IMR-90 (cell line): ENCODE results near the gene SYNE2. TPM values are rescaled to one million over a fixed set of nuclear protein-coding genes. Genes with fewer than 3 reads are reported as not detected.

Experiments used
- ATAC-seq: fragments of 200-7000 bp; cut with Tn5 transposase; 2 replicates; pipeline ENCODE4 v1.9.1; 2020; ENCODE audit warnings: low read depth, mild to moderate bottlenecking, moderate library complexity
- BruUV-seq: library from RNA; stranded (reverse); fragments of 400-500 nt; replicated peaks from 2 replicates; lab custom pipeline; 2021; lab: Mats Ljungman, UMichigan
- CTCF ChIA-PET: fragments of 300-600 bp; formaldehyde crosslinking; extraction: SDS; loops from one replicate; lab custom pipeline; 2021; ENCODE audit warnings: antibody characterized with exemption; lab: Yijun Ruan, JAX
- POLR2A ChIA-PET: fragments of 300-600 bp; sonication (Branson Sonifier 250); formaldehyde crosslinking; loops from one replicate; lab custom pipeline; 2022; ENCODE audit warnings: antibody characterized with exemption; ENCODE audit not compliant: unreplicated experiment; lab: Charles Lee
- DNase-seq: peaks from one replicate; pipeline ENCODE4 v3.0.0; 2013
- H2AFZ ChIP-seq: replicated peaks from 2 replicates; pipeline ENCODE3; 2013; ENCODE audit warnings: low read length, mild to moderate bottlenecking; ENCODE audit not compliant: poor library complexity
- H2AK5ac ChIP-seq: 2 replicates; pipeline ENCODE4 v1.6.1; 2013; ENCODE audit warnings: low read depth, low read length, inconsistent platforms
- H2AK9ac ChIP-seq: replicated peaks from 2 replicates; pipeline ENCODE3; 2013; ENCODE audit warnings: mild to moderate bottlenecking, low read depth, low read length, moderate library complexity; ENCODE audit not compliant: poor library complexity
- H2BK120ac ChIP-seq: 2 replicates; pipeline ENCODE4 v1.6.1; 2013; ENCODE audit warnings: low read depth, low read length, inconsistent platforms
- H2BK15ac ChIP-seq: 3 replicates; pipeline ENCODE4 v1.6.1; 2013; ENCODE audit warnings: low read depth, low read length, inconsistent platforms
- H2BK20ac ChIP-seq: 2 replicates; pipeline ENCODE4 v1.6.1; 2013; ENCODE audit warnings: low read depth, mild to moderate bottlenecking, inconsistent platforms, low read length, moderate library complexity
- H2BK5ac ChIP-seq: 2 replicates; pipeline ENCODE4 v1.6.1; 2013; ENCODE audit warnings: mild to moderate bottlenecking, low read depth, low read length, inconsistent platforms; ENCODE audit not compliant: poor library complexity, severe bottlenecking
- H3K14ac ChIP-seq: replicated peaks from 2 replicates; pipeline ENCODE4 v1.6.1; 2013; ENCODE audit warnings: low read depth, low read length, inconsistent platforms
- H3K18ac ChIP-seq: 2 replicates; pipeline ENCODE4 v1.6.1; 2013; ENCODE audit warnings: low read depth, low read length, control low read depth
- H3K23ac ChIP-seq: 2 replicates; pipeline ENCODE4 v1.6.1; 2013; ENCODE audit warnings: low read depth, low read length, inconsistent platforms
- H3K27ac ChIP-seq: 2 replicates; pipeline ENCODE4 v1.5.1; 2013; ENCODE audit warnings: mild to moderate bottlenecking, control low read depth, low read length; ENCODE audit not compliant: insufficient read depth
- H3K27me3 ChIP-seq: 2 replicates; pipeline ENCODE4 v1.6.1; 2013; ENCODE audit warnings: low read length; ENCODE audit not compliant: control insufficient read depth, insufficient read depth
- H3K36me3 ChIP-seq: 2 replicates; pipeline ENCODE4 v1.6.1; 2013; ENCODE audit warnings: low read length, mixed read lengths; ENCODE audit not compliant: control insufficient read depth, insufficient read depth
- H3K4ac ChIP-seq: 2 replicates; pipeline ENCODE4 v1.6.1; 2013; ENCODE audit warnings: low read depth, low read length, inconsistent platforms
- H3K4me1 ChIP-seq: 2 replicates; pipeline ENCODE4 v1.6.1; 2013; ENCODE audit warnings: low read length, mixed read lengths; ENCODE audit not compliant: control insufficient read depth, insufficient read depth
- H3K4me2 ChIP-seq: 2 replicates; pipeline ENCODE4 v1.6.1; 2013; ENCODE audit warnings: low read depth, mild to moderate bottlenecking, control low read depth, low read length, moderate library complexity
- H3K4me3 ChIP-seq: 2 replicates; pipeline ENCODE4 v1.5.1; 2013; ENCODE audit warnings: low read depth, mild to moderate bottlenecking, control low read depth, low read length, moderate library complexity; ENCODE audit not compliant: insufficient read depth
- H3K56ac ChIP-seq: 2 replicates; pipeline ENCODE4 v1.6.1; 2013; ENCODE audit warnings: low read length, inconsistent platforms; ENCODE audit not compliant: insufficient read depth; ENCODE audit errors: extremely low read depth
- H3K79me1 ChIP-seq, 2 experiments: 2 replicates each; pipeline ENCODE4 v1.6.1; 2013; ENCODE audit warnings: low read length in 2 of 2, inconsistent platforms in 1 of 2, low read depth in 1 of 2
- H3K9ac ChIP-seq: 2 replicates; pipeline ENCODE4 v1.6.1; 2013; ENCODE audit warnings: low read depth, low read length, control low read depth
- H3K9me1 ChIP-seq: 2 replicates; pipeline ENCODE4 v1.6.1; 2013; ENCODE audit warnings: low read length, inconsistent platforms; ENCODE audit not compliant: insufficient read depth
- H3K9me3 ChIP-seq: 2 replicates; pipeline ENCODE4 v1.6.1; 2013; ENCODE audit warnings: low read length; ENCODE audit not compliant: control insufficient read depth, insufficient read depth
- H4K20me1 ChIP-seq: 2 replicates; pipeline ENCODE4 v1.6.1; 2013; ENCODE audit warnings: low read length, inconsistent platforms; ENCODE audit not compliant: insufficient read depth
- H4K5ac ChIP-seq: 2 replicates; pipeline ENCODE4 v1.6.1; 2013; ENCODE audit warnings: mild to moderate bottlenecking, low read depth, low read length, control low read depth
- H4K8ac ChIP-seq, 2 experiments: 2 replicates each; pipeline ENCODE4 v1.6.1; 2013; ENCODE audit warnings: low read depth in 2 of 2, low read length in 2 of 2, control low read depth in 1 of 2, inconsistent platforms in 1 of 2
- H4K91ac ChIP-seq: 2 replicates; pipeline ENCODE4 v1.6.1; 2013; ENCODE audit warnings: low read depth, low read length, inconsistent platforms; ENCODE audit not compliant: insufficient read depth
- FOS ChIP-seq: fragments of 150-350 bp; IDR thresholded peaks from 2 replicates; pipeline ENCODE4 v1.6.1; 2016; ENCODE audit warnings: low read depth, low read length
- MAFK ChIP-seq: IDR thresholded peaks from 2 replicates; pipeline ENCODE4 v1.6.1; 2012; ENCODE audit warnings: low read depth, low read length, improper control_type of control experiment
- MAZ ChIP-seq: IDR thresholded peaks from 2 replicates; pipeline ENCODE4 v1.6.1; 2012; ENCODE audit warnings: low read depth, mild to moderate bottlenecking, low read length, improper control_type of control experiment, moderate library complexity, borderline replicate concordance
- POLR2A ChIP-seq: IDR thresholded peaks from 2 replicates; pipeline ENCODE4 v1.6.1; 2012; ENCODE audit warnings: mild to moderate bottlenecking, low read depth, low read length
- RCOR1 ChIP-seq: IDR thresholded peaks from 2 replicates; pipeline ENCODE4 v1.6.1; 2012; ENCODE audit warnings: mild to moderate bottlenecking, low read length, improper control_type of control experiment; ENCODE audit not compliant: insufficient replicate concordance
- WGBS, 2 experiments: methylation state at CpG; one replicate each; pipeline versions ENCODE4 v1.1.5 to v1.1.7; 2013; ENCODE audit warnings: missing lambda C conversion rate in 2 of 2; ENCODE audit not compliant: insufficient read length in 1 of 2; ENCODE audit errors: extremely low coverage in 2 of 2; 5-methylcytosine and 5-hydroxymethylcytosine counted together
- dilution Hi-C: fragments of 300-500 bp; cut with HindIII; formaldehyde crosslinking; loops from one replicate; pipeline ENCODE4 v1.14.3; 2018; ENCODE audit warnings: low sequenced_read_pairs; ENCODE audit not compliant: unreplicated experiment
- in situ Hi-C: fragments of 300-500 bp; cut with MboI; formaldehyde crosslinking; loops from 3 replicates; pipeline ENCODE4 v1.14.3; 2019; ENCODE audit warnings: low sequenced_read_pairs, inconsistent platforms, mixed read lengths
- intact Hi-C: fragments of 100-400 bp; cut with micrococcal nuclease; formaldehyde crosslinking; loops from 2 replicates; pipeline ENCODE4 v1.10.0; 2022
- polyA plus RNA-seq, 3 experiments: library from polyadenylated mRNA; depleted of rRNA; stranded (reverse); fragments of >200 nt; gene quantifications; 2 replicates each; pipeline ENCODE4 v1.2.3, GENCODE V29; 2012; ENCODE audit warnings: low replicate concordance in 1 of 3
- total RNA-seq: library from RNA; depleted of rRNA; stranded (reverse); fragments of >200 nt; gene quantifications from 2 replicates; pipeline ENCODE4 v1.2.3, GENCODE V29; 2012
- TF ChIP-seq, protein P1 (sequence below): fragments of 150-350 bp; IDR thresholded peaks from 2 replicates; pipeline ENCODE4 v1.6.1; 2016; ENCODE audit warnings: low read depth, mild to moderate bottlenecking, low read length, moderate library complexity, borderline replicate concordance
- TF ChIP-seq, protein P2 (sequence below): fragments of 150-350 bp; IDR thresholded peaks from 2 replicates; pipeline ENCODE4 v1.6.1; 2017; ENCODE audit warnings: mild to moderate bottlenecking, antibody characterized with exemption, low read length, low read depth
- TF ChIP-seq, protein P3 (sequence below): conservative IDR thresholded peaks from 2 replicates; pipeline ENCODE4 v1.5.1; 2012; ENCODE audit warnings: mild to moderate bottlenecking, low read depth, low read length, improper control_type of control experiment

The SYNE2 gene
- total and polyA plus RNA-seq, 2 of the 4 experiments (the other 2 are of a cell fraction): 5.2 to 28.9 TPM

DNA sequence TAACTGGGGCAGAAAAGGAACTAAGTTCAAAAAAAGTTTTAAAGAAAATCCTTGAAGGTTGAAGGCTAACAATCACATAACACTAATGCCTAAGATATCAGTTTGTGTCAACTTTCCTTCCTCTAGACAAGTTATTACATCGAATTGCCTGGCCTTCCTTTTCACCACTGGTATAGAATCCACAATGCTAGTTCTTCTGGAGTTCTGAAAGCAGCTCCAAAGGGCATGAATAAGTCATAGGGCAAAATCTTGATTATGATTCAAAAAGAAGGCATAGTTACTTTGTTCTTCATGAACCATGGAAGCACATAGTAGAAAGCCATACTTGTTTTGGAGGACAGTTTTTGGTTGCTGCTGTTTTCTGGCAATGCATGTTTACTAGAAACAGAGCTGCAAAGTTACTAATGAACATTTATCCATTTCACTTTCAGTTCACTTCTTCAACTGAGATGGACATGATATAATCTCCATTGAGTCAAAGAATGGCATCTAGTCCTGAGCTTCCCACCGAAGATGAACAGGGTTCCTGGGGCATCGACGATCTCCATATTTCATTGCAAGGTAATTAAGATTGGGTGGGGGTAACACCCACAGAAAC lies 56.0 kb downstream of the SYNE2 start:
- Histone ChIP-seq H3K27ac (peak overlapping the region; percentile 38; the same call in 1 of the 2 replicates), H3K4me2 (peak overlapping the region; percentile 96), H4K8ac (peak overlapping the region in 1 of 2 experiments; percentile 79; a peak in 2 of 4 replicates), H3K18ac (peak overlapping the region; percentile 78), H3K9me1 (no peaks in the 10 kb centered on the region; the same call in 1 of the 2 replicates), H3K79me1 (no peaks in the 10 kb centered on the region; a peak in 1 of 4 replicates), H3K36me3 (no peaks in the 10 kb centered on the region), H3K9me3 (no peaks in the 10 kb centered on the region), H2BK15ac (no peak overlapping the region), H3K14ac (peak overlapping the region; percentile 47), H3K56ac (no peak overlapping the region), H2BK20ac (peak overlapping the region; percentile 2; the same call in 1 of the 2 replicates), H3K23ac (peak overlapping the region; percentile 15; the same call in 1 of the 2 replicates), H4K5ac (peak overlapping the region; percentile 18), H4K20me1 (no peaks in the 10 kb centered on the region), H3K4ac (peak overlapping the region; percentile 13; the same call in 1 of the 2 replicates), H3K27me3 (no peaks in the 10 kb centered on the region), H2AK9ac (no peak overlapping the region), H3K9ac (peak overlapping the region; percentile 73), H3K4me3 (peak overlapping the region; percentile 4; the same call in 1 of the 2 replicates), H2AFZ (no peak overlapping the region), H2BK120ac (peak overlapping the region; percentile 1), H2BK5ac (peak overlapping the region; percentile 3), H2AK5ac (no peak overlapping the region), H3K4me1 (peaks cover 13% of the 10 kb centered on the region), H4K91ac (peak overlapping the region; percentile 18; the same call in 1 of the 2 replicates)
- ChIA-PET CTCF (interaction anchor here (0.6 to 1.1 kb wide), 2 partner anchors 37 to 98 kb away, joined by 4 read pairs; no protein-coding TSS in a partner anchor), POLR2A (no interaction called here)
- in situ Hi-C loops (no loop called here), intact Hi-C loops (no loop called here), dilution Hi-C loops (no loop called here)
- TF ChIP-seq, protein P1, sequence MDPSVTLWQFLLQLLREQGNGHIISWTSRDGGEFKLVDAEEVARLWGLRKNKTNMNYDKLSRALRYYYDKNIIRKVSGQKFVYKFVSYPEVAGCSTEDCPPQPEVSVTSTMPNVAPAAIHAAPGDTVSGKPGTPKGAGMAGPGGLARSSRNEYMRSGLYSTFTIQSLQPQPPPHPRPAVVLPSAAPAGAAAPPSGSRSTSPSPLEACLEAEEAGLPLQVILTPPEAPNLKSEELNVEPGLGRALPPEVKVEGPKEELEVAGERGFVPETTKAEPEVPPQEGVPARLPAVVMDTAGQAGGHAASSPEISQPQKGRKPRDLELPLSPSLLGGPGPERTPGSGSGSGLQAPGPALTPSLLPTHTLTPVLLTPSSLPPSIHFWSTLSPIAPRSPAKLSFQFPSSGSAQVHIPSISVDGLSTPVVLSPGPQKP: no peak
- TF ChIP-seq, protein P2, sequence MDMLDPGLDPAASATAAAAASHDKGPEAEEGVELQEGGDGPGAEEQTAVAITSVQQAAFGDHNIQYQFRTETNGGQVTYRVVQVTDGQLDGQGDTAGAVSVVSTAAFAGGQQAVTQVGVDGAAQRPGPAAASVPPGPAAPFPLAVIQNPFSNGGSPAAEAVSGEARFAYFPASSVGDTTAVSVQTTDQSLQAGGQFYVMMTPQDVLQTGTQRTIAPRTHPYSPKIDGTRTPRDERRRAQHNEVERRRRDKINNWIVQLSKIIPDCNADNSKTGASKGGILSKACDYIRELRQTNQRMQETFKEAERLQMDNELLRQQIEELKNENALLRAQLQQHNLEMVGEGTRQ: no peak
- TF ChIP-seq FOS (no peak), MAZ (no peak), RCOR1 (no peak), POLR2A (no peak), MAFK (no peak)
- TF ChIP-seq, protein P3, sequence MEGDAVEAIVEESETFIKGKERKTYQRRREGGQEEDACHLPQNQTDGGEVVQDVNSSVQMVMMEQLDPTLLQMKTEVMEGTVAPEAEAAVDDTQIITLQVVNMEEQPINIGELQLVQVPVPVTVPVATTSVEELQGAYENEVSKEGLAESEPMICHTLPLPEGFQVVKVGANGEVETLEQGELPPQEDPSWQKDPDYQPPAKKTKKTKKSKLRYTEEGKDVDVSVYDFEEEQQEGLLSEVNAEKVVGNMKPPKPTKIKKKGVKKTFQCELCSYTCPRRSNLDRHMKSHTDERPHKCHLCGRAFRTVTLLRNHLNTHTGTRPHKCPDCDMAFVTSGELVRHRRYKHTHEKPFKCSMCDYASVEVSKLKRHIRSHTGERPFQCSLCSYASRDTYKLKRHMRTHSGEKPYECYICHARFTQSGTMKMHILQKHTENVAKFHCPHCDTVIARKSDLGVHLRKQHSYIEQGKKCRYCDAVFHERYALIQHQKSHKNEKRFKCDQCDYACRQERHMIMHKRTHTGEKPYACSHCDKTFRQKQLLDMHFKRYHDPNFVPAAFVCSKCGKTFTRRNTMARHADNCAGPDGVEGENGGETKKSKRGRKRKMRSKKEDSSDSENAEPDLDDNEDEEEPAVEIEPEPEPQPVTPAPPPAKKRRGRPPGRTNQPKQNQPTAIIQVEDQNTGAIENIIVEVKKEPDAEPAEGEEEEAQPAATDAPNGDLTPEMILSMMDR: no peak
- WGBS, 2 experiments: no CpG with 5 or more reads among the region's 4 CpGs
- no TSS peak for BruUV-seq
- no peak for ATAC-seq
- DNase-seq: no peak
